Psoas muscle (tissue), 8 donors: ENCODE measurements around the gene LRP5. TPM values are rescaled to one million over a fixed set of nuclear protein-coding genes. Genes with fewer than 3 reads are reported as not detected.
A peak's percentile ranks its signal among the peaks of the same experiment; 100 is the strongest.

ENCODE experiments used
- ATAC-seq, 4 donors: fragments of 200-7000 bp; cut with Tn5 transposase; one replicate each; pipeline ENCODE4 v1.9.1; 2020; ENCODE audit warnings: moderate library complexity in 3 of 4, mild to moderate bottlenecking in 2 of 4
- DNase-seq, 2 donors: peaks; one replicate each; pipeline ENCODE4 v3.0.0-alpha.2; 2020
- H3K27ac ChIP-seq: fragments of 200-600 bp; one replicate; pipeline ENCODE4 v1.8.0; 2022
- H3K27me3 ChIP-seq, 3 donors: fragments of 200-600 bp in 1 of 3; one replicate each; pipeline versions ENCODE4 v1.6.1 to v1.8.0; 2013 to 2022; ENCODE audit warnings: low read length in 2 of 3, mild to moderate bottlenecking in 2 of 3, moderate library complexity in 1 of 3; ENCODE audit not compliant: insufficient read depth in 3 of 3
- H3K36me3 ChIP-seq, 2 donors: fragments of 200-600 bp in 1 of 2; one replicate each; pipeline versions ENCODE4 v1.6.1 to v1.8.0; 2013 to 2022; ENCODE audit warnings: low read depth in 1 of 2, mild to moderate bottlenecking in 1 of 2, moderate library complexity in 1 of 2; ENCODE audit not compliant: insufficient read depth in 1 of 2
- H3K4me1 ChIP-seq: fragments of 200-600 bp; one replicate; pipeline ENCODE4 v1.8.0; 2022
- H3K4me3 ChIP-seq: fragments of 200-600 bp; one replicate; pipeline ENCODE4 v1.8.0; 2022; ENCODE audit warnings: mild to moderate bottlenecking
- H3K9me3 ChIP-seq: fragments of 200-600 bp; one replicate; pipeline ENCODE4 v1.8.0; 2022
- CTCF ChIP-seq: fragments of 200-600 bp; IDR thresholded peaks from one replicate; pipeline ENCODE4 v1.8.0; 2022; ENCODE audit warnings: antibody characterized with exemption
- WGBS, 3 donors: extraction: QIAGEN DNeasy Blood & Tissue Kit; methylation state at CpG; one replicate each; pipeline versions ENCODE4 v1.1.6 to v1.1.7; 2013; 5-methylcytosine and 5-hydroxymethylcytosine counted together
- intact Hi-C, 2 donors: fragments of 100-400 bp; cut with DNase I; formaldehyde crosslinking; loops; one replicate each; pipeline versions ENCODE4 v1.11.0 to v1.14.2; 2022
- polyA plus RNA-seq, 3 donors: library from polyadenylated mRNA; stranded (reverse); fragments of 200-250 nt; gene quantifications; one replicate each; pipeline ENCODE4 v1.2.3, GENCODE V29; 2013
- total RNA-seq, 4 donors: library from RNA; stranded (reverse); fragmentation: NEBNext Ultra II Directional in 2 of 4; extraction: Animal tissue kit (Norgen Biotek cat#: 25700) in 2 of 4; gene quantifications; one replicate each; pipeline versions ENCODE4 v1.2.1 to v1.2.4, GENCODE V29; 2021 to 2023
- donor health status: healthy with polysubstance abuse.
- donor health status: DM: no; HTN: no; CAD: no; lungs with moderate emphysema.
- donor health status: Bipolar disorder and iron deficiency.
- donor health status: healthy.
- donor health status: DM: yes; HTN: yes; CAD: no.
- donor health status: DM: no; HTN: no; CAD: no.
- donor health status: DM: no; HTN: no; CAD: no.
- donor health status: DM: yes; HTN: yes; CAD: no.

The LRP5 gene
- total and polyA plus RNA-seq, 7 donors, result 5.3 to 19.2 (median 16.7) TPM

- intact Hi-C loops, result loop anchor here in 1 of 2 donors (5.0 kb wide), 1 partner anchor 35 kb away; no protein-coding TSS in a partner anchor
- 97 to 100% (median 98%) methylated on average over 5 to 6 of the region's 6 CpGs for WGBS, 3 donors
These were observed 54.9 kb downstream of the LRP5 start for GRCh38 chr11:68367252-68367651.

DNA sequence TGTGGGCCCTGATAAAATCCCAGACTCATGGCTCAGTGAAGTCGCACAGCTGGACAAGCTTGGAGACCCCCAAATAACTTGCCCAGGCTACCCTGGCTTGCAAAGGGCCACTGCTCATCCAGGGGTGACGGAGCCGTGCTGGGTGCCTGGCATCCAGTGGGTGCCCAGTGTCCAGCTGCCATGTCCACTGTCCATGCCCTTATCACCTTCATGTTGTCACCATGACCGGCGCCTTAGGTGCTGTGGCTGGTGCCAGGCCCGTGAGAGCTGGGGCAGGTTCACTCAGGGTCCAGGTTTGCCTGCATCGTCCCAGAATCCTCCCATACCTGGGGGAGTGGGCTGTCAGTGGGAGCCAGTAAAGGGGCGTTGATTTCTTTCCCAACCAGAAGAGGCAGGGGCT is 57.4 kb downstream of the LRP5 start:
- H3K36me3 ChIP-seq, result peaks cover 0 to 18% of the 10 kb centered on the region in 2 donors
- H3K4me3 ChIP-seq, result no peak overlapping the region
- H3K27ac ChIP-seq, result peak overlapping the region; percentile 65
- intact Hi-C loops, result loop anchor here in 1 of 2 donors (5.0 kb wide), 2 partner anchors 37 to 57 kb away; partner anchors contain the start of gene LRP5
- DNase-seq, result no peak
- 72 to 85% (median 79%) methylated on average over 8 of the region's 8 CpGs for WGBS, 3 donors
- no peak for TF ChIP-seq CTCF
- H3K4me1 ChIP-seq, result peaks cover 41% of the 10 kb centered on the region
- H3K27me3 ChIP-seq, result no peaks in the 10 kb centered on the region
- H3K9me3 ChIP-seq, result no peaks in the 10 kb centered on the region
- no peak for ATAC-seq

More at GRCh38 chr11:68367252-68367651, 54.9 kb downstream of the LRP5 start:
- ATAC-seq (no peak), DNase-seq (no peak)
- peaks cover 29% of the 10 kb centered on the region for H3K4me1 ChIP-seq
- H3K27me3 ChIP-seq, result no peaks in the 10 kb centered on the region
- H3K36me3 ChIP-seq, result peaks cover 0 to 18% of the 10 kb centered on the region in 2 donors
- H3K4me3 ChIP-seq, result no peak overlapping the region
- no peaks in the 10 kb centered on the region for H3K9me3 ChIP-seq
- no peak overlapping the region for H3K27ac ChIP-seq
- no peak for TF ChIP-seq CTCF

DNA sequence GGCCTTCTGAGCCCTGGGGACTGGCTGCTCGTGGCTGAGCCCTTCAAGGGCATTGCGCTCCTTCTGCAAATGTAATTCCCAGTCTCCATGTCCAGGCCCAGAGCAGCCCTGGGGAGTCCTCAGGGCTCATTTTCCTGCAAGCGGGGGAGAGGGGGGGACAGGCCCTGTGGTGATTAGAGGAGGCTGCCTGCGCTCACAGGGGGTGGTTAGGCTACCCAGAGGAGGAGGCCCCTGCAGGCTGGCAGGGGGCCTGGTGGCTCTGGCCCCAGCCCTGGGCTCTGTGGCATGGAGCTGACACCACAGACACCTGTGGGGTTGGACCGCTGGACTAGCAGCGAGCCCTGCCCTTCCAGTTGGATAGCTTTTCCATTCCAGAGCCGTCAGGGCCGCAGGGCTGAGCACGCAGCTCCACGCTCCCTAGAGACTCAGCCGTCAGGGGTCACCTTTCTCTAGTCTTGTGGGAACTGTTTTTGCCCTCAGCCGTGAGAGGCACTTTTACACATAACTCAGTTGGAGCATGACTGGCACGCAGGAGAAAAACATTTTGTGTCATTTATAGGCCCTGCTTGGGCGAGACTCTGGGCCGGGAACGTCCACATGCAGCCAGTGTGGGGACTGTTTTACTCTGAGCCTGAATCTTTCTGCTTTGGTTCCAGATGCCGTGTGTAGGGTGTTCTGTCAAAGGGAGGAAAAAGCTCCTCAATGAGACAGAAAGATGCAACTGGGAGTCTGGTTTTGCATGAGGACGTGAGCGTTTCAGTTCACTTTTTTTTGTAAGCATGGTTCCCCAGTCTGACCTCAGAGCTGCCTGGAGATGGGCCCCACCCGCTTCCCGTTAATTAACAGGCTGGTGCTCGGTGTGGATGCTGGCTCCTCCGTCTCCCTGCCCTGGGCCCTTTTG is 58.1 kb downstream of the LRP5 start:
- intact Hi-C loops, result loop anchor here in 1 of 2 donors (5.0 kb wide), 1 partner anchor 58 kb away; the partner anchor contains the start of gene LRP5

More for the DNA sequence above, 58.1 kb downstream of the LRP5 start:
- TF ChIP-seq CTCF, result no peak
- WGBS, 3 donors, result 20 to 41% (median 27%) methylated on average over 22 to 23 of the region's 23 CpGs
- ATAC-seq (peak; percentile 48 to 81 (median 56)), DNase-seq (no peak)
- no peaks in the 10 kb centered on the region for H3K27me3 ChIP-seq
- no peaks in the 10 kb centered on the region for H3K9me3 ChIP-seq
- no peak overlapping the region for H3K4me3 ChIP-seq
- peaks cover 0 to 18% of the 10 kb centered on the region in 2 donors for H3K36me3 ChIP-seq
- peak overlapping the region; percentile 65 for H3K27ac ChIP-seq
- H3K4me1 ChIP-seq, result peaks cover 47% of the 10 kb centered on the region
